GM18861 (cell line): ENCODE data around the gene NXNL1.
"Not testable (repeated sequence)": the region's sequence is repeated elsewhere in the genome, so short reads cannot be mapped to it uniquely, and the experiment has no call there.

ENCODE experiments used
- ATAC-seq: cut with Tn5 transposase; IDR thresholded peaks from one replicate; pipeline ENCODE4 v1.9.1; 2021; ENCODE audit not compliant: unreplicated experiment

Gene NXNL1

DNA sequence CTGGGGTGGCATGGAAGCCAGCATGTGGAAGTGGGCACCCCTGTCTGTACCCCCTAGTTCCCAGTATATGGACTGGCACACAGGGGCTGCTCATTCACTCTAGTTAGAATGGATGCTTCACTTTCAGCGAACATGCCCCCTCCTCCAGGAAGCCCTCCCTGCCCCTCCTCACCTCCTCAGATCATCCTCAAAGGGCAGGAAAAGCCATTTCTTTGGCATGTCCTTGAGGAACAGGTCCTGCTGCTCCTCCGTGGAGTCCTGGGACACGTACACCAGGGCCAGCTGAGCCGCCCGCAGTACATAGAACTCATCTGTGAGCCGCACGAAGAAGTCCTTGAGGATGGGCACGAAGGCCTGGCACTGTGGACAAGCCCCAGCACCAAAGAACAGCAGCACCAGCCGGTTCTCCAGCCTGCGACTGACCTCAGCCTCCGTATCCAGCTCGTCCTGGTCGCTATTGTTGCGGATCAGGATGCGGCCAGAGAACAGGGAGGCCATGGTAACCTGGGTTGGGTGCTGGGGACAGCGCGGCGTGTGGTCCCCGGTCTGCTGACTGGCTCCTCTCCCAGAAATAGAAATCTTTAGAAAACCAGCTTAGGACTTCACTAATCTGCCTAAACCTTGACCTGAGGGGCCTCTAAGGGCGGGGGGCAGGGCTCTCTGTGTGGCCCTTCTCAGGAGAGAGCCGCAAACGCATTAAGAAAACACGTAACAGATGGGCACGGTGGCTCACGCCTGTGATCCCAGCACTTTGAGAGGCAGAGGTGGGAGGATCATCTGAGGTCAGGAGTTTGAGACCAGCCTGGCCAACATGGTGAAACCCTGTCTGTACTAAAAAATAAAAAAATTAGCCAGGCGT is at the start of gene NXNL1:
Gene NXNL1, minus strand, starts transcription at position 555 of the 859 bp plus-strand sequence. Its CDS starts 57 bp downstream, at position 498.
- no peak for ATAC-seq

DNA sequence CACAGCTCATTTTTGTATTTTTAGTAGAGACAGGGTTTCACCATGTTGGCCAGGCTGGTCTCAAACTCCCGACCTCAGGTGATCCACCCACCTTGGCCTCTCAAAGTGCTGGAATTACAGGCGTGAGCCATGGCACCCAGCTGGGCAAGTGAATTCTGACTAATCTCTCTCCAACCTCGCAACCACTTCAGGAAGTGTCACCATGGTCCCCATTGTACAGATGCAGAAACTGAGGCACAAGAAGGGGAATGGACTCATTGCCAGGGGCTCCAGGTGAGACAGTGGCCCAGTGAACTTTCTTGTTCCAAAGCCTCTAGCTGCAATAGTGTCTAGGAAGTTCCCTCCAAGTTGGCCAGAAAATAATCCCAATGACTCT is 47.8 kb upstream of the NXNL1 start:
- not testable (repeated sequence) for ATAC-seq

GRCh38 chr19:17506745-17507144 is 46.0 kb upstream of the NXNL1 start:
- ATAC-seq: no peak

GRCh38 chr19:17505223-17505622 is 44.5 kb upstream of the NXNL1 start:
- ATAC-seq: no peak

GRCh38 chr19:17504456-17504855 is 43.7 kb upstream of the NXNL1 start:
- no peak for ATAC-seq

DNA sequence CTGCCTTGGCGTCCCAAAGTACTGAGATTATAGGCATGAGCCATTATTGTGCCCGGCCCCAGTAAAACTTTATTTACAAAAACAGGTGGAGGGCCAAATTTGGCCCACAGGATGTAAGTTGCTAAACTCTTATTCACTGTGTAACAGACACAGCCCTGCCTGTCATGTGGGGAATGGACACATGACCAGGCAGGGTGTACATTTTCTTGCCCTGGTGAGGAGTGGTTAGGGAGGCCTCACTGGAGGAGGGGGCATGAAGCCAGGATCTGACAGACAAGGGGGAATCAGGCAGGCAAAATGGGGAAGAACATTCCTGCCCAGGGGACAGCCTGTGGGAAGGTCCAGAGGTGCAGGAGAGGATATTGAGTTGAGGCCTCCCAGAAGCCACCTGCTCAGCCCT is 43.3 kb upstream of the NXNL1 start:
- no peak for ATAC-seq

GRCh38 chr19:17503240-17503639 is 42.5 kb upstream of the NXNL1 start:
- no peak for ATAC-seq

- ATAC-seq: no peak
Observed at GRCh38 chr19:17500447-17501198, 39.9 kb upstream of the NXNL1 start.

GRCh38 chr19:17499648-17500446 is 39.1 kb upstream of the NXNL1 start:
- no peak for ATAC-seq

DNA sequence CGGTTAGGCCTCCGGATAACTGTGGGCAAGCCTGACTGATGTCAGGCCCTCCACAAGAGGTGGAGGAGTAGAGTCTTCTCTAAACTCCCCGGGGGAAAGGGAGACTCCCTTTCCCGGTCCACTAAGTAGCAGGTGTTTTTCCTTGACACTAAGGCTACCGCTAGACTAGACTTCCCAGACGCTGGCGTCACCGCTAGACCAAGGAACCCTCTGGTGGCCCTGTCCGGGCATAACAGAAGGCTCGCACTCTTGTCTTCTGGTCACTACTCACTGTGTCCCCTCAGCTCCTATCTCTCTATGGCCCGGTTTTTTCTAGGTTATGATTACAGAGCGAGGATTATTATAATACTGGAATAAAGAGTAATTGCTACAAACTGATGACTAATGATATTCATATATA is 38.3 kb upstream of the NXNL1 start:
- ATAC-seq: not testable (repeated sequence)

GRCh38 chr19:17497149-17497798 is 36.5 kb upstream of the NXNL1 start:
- no peak for ATAC-seq

GRCh38 chr19:17496337-17496997 is 35.7 kb upstream of the NXNL1 start:
- peak; percentile 80 for ATAC-seq

DNA sequence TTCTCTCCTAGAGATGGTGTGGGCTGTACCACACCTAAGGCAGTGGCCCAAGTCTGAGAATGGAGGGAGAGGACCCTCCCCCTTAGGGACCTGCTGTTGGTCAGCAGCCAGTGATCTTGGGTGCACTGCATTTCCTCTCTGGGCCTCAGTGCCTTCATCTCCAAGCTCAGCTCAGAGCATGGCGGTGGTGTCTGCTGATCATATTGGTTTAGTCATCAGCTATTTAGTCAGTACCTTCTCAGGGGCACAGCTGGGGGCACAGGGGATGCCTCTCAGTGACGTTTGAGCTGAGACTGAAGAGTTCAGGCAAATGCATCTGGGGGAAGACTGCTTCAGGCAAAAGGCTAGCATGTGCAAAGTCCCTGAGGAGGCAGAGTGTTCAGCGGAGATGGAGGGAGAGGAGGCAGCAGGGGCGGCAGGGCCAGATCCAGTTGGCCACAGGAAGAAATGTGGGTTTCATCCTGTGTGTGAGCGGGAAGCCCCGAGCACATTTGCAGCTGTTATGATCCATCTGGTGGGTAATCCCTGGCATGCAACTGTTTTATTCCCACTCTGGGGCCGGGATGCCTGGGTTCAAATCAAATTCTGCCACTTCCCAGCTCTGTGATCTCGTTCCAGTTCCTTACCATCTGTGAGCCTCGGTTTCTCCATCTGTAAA is 35.0 kb upstream of the NXNL1 start:
- no peak for ATAC-seq

- ATAC-seq: no peak
Observed at GRCh38 chr19:17491287-17491686, 30.6 kb upstream of the NXNL1 start.

GRCh38 chr19:17490411-17490810 is 29.7 kb upstream of the NXNL1 start:
- ATAC-seq: no peak

GRCh38 chr19:17489392-17490030 is 28.8 kb upstream of the NXNL1 start:
- no peak for ATAC-seq

- no peak for ATAC-seq
Observed at GRCh38 chr19:17488593-17489391, 28.1 kb upstream of the NXNL1 start.

DNA sequence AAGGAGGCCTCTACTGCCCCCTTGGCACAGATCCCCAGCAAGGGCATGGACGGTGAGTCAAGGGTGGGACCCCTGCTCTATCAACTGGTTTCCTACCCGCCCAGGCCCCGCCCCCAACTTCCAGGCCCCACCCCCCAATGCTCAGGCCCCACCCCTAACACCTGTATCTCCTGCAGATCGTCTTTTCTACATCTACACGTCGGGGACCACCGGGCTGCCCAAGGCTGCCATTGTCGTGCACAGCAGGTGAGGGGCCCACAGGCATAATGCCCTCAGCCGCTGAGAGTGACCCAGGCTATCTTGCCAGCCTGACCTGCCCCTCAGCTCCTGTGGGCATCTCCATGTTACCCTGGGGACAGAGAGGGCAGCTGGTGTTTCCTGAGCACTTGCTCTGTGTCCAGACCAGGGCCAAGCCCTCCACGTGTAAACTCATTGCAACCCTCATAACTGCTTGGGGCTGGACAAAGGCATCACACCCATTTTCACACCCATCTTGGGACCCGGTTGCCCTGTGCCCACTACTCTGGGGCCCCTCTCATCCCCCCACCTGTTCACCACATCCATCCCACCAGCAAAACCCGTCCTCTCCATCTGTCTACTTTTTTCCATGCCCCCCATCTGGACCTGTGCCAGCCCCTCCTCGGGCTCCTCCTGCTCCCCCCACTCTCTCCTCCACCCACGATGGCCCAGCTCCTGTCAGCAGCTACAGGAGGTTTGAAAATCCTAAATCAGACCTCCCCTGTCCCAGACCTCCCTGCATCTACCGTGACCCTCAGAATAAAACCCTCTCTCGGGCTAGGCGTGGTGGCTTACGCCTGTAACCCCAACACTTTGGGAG is 26.8 kb upstream of the NXNL1 start:
- ATAC-seq: no peak
